ENCODE data around the gene DLG2. TPM values are rescaled to one million over a fixed set of nuclear protein-coding genes. Genes with fewer than 3 reads are reported as not detected.

The DLG2 gene
- total RNA-seq, 1 donor from 2014 or later = 2.4 TPM

DNA sequence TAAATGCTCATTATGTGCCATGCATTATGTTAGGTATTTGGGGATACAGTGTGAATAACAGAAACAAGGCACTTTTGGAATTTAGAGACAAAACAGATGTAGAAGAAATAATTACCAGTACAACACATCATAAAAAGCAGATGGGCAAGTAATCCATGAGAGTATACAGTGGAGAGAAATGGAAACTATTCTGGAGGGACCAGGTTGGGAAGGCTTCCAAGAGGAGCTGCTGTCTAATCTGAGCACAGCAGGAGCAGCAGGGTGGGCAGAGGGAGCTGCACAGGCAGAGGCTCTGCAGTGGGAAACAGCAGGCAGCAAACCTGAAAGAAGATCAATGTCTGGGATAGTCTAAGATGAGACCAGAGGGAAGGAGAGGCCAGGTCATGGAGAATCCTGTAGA lies 2072.3 kb downstream of the DLG2 start:
- TF ChIP-seq, protein P1, sequence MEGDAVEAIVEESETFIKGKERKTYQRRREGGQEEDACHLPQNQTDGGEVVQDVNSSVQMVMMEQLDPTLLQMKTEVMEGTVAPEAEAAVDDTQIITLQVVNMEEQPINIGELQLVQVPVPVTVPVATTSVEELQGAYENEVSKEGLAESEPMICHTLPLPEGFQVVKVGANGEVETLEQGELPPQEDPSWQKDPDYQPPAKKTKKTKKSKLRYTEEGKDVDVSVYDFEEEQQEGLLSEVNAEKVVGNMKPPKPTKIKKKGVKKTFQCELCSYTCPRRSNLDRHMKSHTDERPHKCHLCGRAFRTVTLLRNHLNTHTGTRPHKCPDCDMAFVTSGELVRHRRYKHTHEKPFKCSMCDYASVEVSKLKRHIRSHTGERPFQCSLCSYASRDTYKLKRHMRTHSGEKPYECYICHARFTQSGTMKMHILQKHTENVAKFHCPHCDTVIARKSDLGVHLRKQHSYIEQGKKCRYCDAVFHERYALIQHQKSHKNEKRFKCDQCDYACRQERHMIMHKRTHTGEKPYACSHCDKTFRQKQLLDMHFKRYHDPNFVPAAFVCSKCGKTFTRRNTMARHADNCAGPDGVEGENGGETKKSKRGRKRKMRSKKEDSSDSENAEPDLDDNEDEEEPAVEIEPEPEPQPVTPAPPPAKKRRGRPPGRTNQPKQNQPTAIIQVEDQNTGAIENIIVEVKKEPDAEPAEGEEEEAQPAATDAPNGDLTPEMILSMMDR (IDR thresholded peaks at IDR 0.05; ENCODE audit: unreplicated experiment) = no peak
- Mint-ChIP-seq H3K4me1 (ENCODE audit: low read depth) (no peaks in the 10 kb centered on the region), H3K27me3 (peaks cover 8% of the 10 kb centered on the region), H3K36me3 (ENCODE audit: insufficient read depth) (no peaks in the 10 kb centered on the region), H3K9me3 (ENCODE audit: low read depth) (no peaks in the 10 kb centered on the region), H3K27ac (no peak overlapping the region), H3K4me3 (ENCODE audit: low read depth) (no peak overlapping the region)
- no peak for DNase-seq (ENCODE audit: low spot score, unreplicated experiment)

DNA sequence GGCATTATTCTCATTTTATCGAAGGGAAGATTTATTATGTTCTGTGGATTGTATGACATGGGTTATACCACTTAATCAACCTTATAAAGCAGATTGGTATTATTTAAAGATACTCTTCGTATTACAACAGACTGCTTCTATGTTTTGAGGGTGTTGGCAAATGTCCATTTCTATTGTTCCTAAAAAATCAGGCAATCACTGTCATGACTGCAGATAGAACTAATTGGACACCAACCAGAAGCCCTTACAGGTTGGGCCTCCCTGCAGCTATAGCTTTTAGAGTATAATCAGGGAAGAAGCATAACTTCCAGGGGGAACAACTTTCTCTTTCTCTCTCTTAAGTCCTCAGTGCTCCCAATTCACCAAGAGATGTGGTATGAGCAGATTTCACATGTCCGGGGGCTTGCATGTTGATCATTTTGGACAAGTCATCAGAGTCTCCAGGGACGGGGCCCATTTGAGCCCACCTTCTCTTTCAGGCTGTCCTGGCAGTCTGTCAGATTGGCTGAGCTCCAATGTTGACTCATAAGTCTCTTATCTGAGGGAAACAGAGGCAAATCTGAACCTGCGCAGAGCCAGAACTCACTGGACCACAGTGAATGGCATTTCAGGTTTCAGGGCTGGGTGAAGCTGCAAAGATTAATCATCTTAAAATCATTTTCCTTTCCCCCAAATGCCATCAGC lies 2077.0 kb downstream of the DLG2 start:
- TF ChIP-seq, protein P1 (IDR thresholded peaks at IDR 0.05; ENCODE audit: unreplicated experiment) = no peak
- H3K27ac Mint-ChIP-seq = no peak overlapping the region
- H3K4me3 Mint-ChIP-seq (ENCODE audit: low read depth) = no peak overlapping the region
- no peaks in the 10 kb centered on the region for H3K4me1 Mint-ChIP-seq (ENCODE audit: low read depth)
- H3K27me3 Mint-ChIP-seq = peaks cover 6% of the 10 kb centered on the region
- H3K9me3 Mint-ChIP-seq (ENCODE audit: low read depth) = no peaks in the 10 kb centered on the region
- DNase-seq (ENCODE audit: low spot score, unreplicated experiment) = no peak
- no peaks in the 10 kb centered on the region for H3K36me3 Mint-ChIP-seq (ENCODE audit: insufficient read depth)

DNA sequence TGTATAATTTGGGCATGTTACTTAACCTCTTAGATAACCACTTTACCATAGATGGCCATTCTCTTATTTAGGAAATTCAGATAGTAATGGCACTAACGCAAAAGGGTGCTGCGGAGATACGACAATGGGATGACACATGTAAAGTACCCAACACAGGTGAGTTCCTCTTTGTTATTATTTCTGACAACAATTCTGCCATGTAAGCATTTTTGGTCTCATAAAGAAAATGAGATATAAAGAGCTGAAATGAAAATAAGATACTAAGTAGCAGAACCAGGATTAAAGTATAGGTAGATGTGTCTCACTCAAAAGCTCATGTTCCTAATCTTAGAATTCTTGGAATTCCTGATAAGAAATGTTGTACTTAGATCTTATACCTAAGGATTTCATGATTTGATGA lies 2080.8 kb downstream of the DLG2 start:
- H3K36me3 Mint-ChIP-seq (ENCODE audit: insufficient read depth) = no peaks in the 10 kb centered on the region
- H3K27ac Mint-ChIP-seq = no peak overlapping the region
- H3K4me1 Mint-ChIP-seq (ENCODE audit: low read depth) = no peaks in the 10 kb centered on the region
- H3K27me3 Mint-ChIP-seq = peaks cover 5% of the 10 kb centered on the region
- DNase-seq (ENCODE audit: low spot score, unreplicated experiment) = no peak
- TF ChIP-seq, protein P1 (IDR thresholded peaks at IDR 0.05; ENCODE audit: unreplicated experiment) = no peak
- no peaks in the 10 kb centered on the region for H3K9me3 Mint-ChIP-seq (ENCODE audit: low read depth)
- no peak overlapping the region for H3K4me3 Mint-ChIP-seq (ENCODE audit: low read depth)

DNA sequence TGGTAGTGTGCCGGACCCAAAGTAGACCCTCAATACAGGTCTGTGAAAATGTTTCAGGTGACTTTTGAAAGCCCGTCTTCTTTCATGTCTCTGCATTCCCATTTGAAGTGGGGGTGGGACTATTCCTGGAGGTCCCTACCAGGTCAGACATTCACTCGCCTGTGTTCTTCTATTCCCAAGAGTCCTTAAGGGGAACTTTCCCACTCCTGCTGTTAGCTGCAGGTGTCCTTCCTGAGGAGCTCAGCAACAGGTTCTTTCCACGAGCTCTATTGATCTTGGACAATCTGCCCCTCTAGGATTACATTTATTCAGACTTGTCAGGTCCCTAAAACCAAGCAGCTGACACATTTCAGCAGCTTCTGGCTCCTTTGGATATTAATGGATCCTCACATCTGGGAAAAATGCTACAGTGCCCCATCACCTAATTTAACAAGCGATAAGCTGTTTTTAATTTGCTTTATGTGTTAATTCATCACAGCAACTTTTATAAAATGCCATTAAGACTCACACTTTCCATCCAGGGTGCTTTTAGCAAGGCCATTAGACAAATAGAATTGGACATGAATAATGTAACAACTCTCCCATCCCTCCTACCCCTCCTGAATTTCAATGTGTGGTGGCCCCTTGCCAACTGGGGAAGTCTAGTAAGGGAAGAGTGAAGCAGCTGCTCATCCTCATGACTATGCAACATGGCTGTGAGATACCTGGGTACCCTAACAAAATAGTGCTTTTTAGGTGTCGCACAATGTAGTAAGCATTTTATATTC lies 2081.5 kb downstream of the DLG2 start:
- Mint-ChIP-seq H3K4me3 (ENCODE audit: low read depth) (no peak overlapping the region), H3K27ac (no peak overlapping the region), H3K4me1 (ENCODE audit: low read depth) (no peaks in the 10 kb centered on the region), H3K27me3 (peaks cover 9% of the 10 kb centered on the region), H3K9me3 (ENCODE audit: low read depth) (no peaks in the 10 kb centered on the region), H3K36me3 (ENCODE audit: insufficient read depth) (no peaks in the 10 kb centered on the region)
- TF ChIP-seq, protein P1 (IDR thresholded peaks at IDR 0.05; ENCODE audit: unreplicated experiment) = no peak
- no peak for DNase-seq (ENCODE audit: low spot score, unreplicated experiment)

DNA sequence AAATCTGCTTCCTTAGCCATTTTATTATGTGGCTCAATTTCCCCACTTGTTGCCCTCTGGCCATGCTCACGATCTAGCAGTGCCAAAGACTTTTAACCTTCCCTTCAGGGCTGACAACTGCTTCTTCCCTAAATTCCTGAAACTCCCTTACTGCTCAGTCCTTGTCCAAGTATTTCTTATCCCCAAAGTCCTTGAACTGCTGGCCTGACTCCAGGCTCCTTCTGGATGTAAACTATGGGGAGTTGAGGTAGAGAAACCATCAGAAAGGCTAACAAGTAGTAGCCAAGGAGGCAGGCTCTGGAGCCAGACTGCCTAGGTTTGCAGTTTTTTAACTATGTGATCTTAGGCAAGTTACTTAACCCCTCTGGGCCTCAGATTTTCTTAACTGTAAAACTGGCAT lies 2082.3 kb downstream of the DLG2 start:
- DNase-seq (ENCODE audit: low spot score, unreplicated experiment) = no peak
- H3K36me3 Mint-ChIP-seq (ENCODE audit: insufficient read depth) = no peaks in the 10 kb centered on the region
- no peaks in the 10 kb centered on the region for H3K9me3 Mint-ChIP-seq (ENCODE audit: low read depth)
- TF ChIP-seq, protein P1 (IDR thresholded peaks at IDR 0.05; ENCODE audit: unreplicated experiment) = no peak
- no peaks in the 10 kb centered on the region for H3K4me1 Mint-ChIP-seq (ENCODE audit: low read depth)
- no peak overlapping the region for H3K4me3 Mint-ChIP-seq (ENCODE audit: low read depth)
- H3K27me3 Mint-ChIP-seq = peaks cover 9% of the 10 kb centered on the region
- no peak overlapping the region for H3K27ac Mint-ChIP-seq
